HFFc6 (cell line): ENCODE results near the gene CHST11. TPM values are rescaled to one million over a fixed set of nuclear protein-coding genes. Genes with fewer than 3 reads are reported as not detected.

Source experiments
- DNase-seq: peaks from one replicate; pipeline ENCODE4 v3.0.0-alpha.2; 2018
- H3K27ac Mint-ChIP-seq: 2 replicates; pipeline ENCODE4 v1.8.0; 2020; ENCODE audit warnings: mild to moderate bottlenecking, mixed read lengths
- H3K27me3 Mint-ChIP-seq: 2 replicates; pipeline ENCODE4 v1.8.0; 2021; ENCODE audit warnings: mild to moderate bottlenecking, moderate library complexity, mixed read lengths; ENCODE audit not compliant: insufficient read depth
- H3K36me3 Mint-ChIP-seq: 2 replicates; pipeline ENCODE4 v1.8.0; 2021; ENCODE audit warnings: low read depth, mixed read lengths
- H3K4me1 Mint-ChIP-seq: 2 replicates; pipeline ENCODE4 v1.8.0; 2020; ENCODE audit warnings: low read depth, mixed read lengths
- H3K4me3 Mint-ChIP-seq: 2 replicates; pipeline ENCODE4 v1.8.0; 2020; ENCODE audit warnings: mild to moderate bottlenecking, moderate library complexity, mixed read lengths
- H3K9me3 Mint-ChIP-seq: 2 replicates; pipeline ENCODE4 v1.8.0; 2020; ENCODE audit warnings: mild to moderate bottlenecking, mixed read lengths
- total RNA-seq, 6 experiments: library from RNA; stranded (reverse); fragmentation: NEBNext Ultra II Directional; extraction: Animal tissue kit (Norgen Biotek cat#: 25700); gene quantifications; 2 replicates in 1 of 6; 3 replicates in 5 of 6; pipeline ENCODE4 v1.2.3, GENCODE V29; 2021
- TF ChIP-seq, protein P1 (sequence below): fragments of 200-600 bp; sonication (generic); IDR thresholded peaks from 2 replicates; pipeline ENCODE4 v1.5.0; 2021; ENCODE audit warnings: antibody characterized with exemption, mild to moderate bottlenecking

Gene CHST11
- total RNA-seq, 6 experiments from 2014 or later = 2.4 to 4.3 (median 3.8) TPM

GRCh38 chr12:104490850-104491249, 34.1 kb downstream of the CHST11 start:
- TF ChIP-seq, protein P1, sequence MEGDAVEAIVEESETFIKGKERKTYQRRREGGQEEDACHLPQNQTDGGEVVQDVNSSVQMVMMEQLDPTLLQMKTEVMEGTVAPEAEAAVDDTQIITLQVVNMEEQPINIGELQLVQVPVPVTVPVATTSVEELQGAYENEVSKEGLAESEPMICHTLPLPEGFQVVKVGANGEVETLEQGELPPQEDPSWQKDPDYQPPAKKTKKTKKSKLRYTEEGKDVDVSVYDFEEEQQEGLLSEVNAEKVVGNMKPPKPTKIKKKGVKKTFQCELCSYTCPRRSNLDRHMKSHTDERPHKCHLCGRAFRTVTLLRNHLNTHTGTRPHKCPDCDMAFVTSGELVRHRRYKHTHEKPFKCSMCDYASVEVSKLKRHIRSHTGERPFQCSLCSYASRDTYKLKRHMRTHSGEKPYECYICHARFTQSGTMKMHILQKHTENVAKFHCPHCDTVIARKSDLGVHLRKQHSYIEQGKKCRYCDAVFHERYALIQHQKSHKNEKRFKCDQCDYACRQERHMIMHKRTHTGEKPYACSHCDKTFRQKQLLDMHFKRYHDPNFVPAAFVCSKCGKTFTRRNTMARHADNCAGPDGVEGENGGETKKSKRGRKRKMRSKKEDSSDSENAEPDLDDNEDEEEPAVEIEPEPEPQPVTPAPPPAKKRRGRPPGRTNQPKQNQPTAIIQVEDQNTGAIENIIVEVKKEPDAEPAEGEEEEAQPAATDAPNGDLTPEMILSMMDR = no peak
- Mint-ChIP-seq H3K4me3 (no peak overlapping the region), H3K27ac (no peak overlapping the region), H3K9me3 (no peaks in the 10 kb centered on the region), H3K36me3 (no peaks in the 10 kb centered on the region), H3K27me3 (no peaks in the 10 kb centered on the region; the same call in 1 of the 2 replicates), H3K4me1 (peaks cover 24% of the 10 kb centered on the region; the same call in 1 of the 2 replicates)
- no peak for DNase-seq

DNA sequence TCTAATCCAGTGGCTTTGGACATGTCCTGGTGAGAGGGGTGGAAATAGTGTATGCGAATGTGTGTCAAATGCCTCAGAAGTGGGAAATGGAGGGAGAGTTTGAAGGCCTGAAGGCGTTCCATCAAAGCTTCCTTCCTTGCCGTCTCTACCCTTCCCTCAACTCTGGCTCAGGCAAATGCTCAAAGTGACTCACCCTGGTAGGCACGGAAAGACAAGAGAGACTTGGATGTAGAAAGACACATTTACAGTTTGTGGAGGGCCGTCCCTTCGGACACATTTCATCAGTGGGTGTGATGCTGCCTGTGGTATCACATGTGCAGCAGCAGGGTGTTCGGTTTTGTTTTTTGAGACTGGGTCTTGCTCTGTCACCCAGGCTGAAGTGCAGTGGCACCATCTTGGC, 36.7 kb downstream of the CHST11 start:
- no peak for DNase-seq
- peaks cover 6% of the 10 kb centered on the region; the same call in 1 of the 2 replicates for H3K27me3 Mint-ChIP-seq
- peaks cover 21% of the 10 kb centered on the region; the same call in 1 of the 2 replicates for H3K4me1 Mint-ChIP-seq
- no peaks in the 10 kb centered on the region for H3K9me3 Mint-ChIP-seq
- H3K27ac Mint-ChIP-seq = no peak overlapping the region
- no peaks in the 10 kb centered on the region for H3K36me3 Mint-ChIP-seq
- H3K4me3 Mint-ChIP-seq = no peak overlapping the region
- TF ChIP-seq, protein P1 = no peak

DNA sequence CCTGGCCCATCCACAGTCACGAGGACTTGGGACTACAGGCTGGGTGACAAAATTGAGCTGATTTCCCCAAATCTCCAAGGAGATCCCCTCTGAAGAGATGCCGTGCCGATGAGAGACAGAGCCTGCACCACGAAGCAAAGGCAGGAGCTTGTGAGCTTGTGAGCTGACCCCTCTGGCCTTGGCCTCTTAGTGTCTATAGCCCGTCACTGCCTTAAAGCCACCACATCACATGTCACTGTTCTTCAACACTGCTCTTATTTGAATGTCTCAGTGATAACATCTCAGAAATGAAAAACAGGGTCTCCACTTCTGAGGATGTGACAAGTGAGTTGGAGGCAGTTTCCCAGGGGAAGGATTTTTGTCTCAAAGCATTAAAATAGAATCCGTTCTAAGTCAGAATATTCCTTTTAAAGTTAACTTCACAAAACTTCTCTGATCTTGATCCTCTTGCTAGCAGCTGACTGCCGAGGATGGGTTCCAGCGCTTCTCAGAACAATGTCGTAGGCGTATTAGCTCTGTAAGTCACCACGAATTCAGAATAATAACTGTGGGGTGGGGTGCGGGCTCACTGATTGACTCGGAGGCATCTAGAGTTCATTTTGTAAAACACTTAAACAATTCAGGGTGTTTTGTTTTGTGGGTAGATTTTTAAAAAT, 37.5 kb downstream of the CHST11 start:
- no peaks in the 10 kb centered on the region for H3K36me3 Mint-ChIP-seq
- TF ChIP-seq, protein P1 = no peak
- peaks cover 6% of the 10 kb centered on the region; the same call in 1 of the 2 replicates for H3K27me3 Mint-ChIP-seq
- H3K4me1 Mint-ChIP-seq = peaks cover 21% of the 10 kb centered on the region; the same call in 1 of the 2 replicates
- no peaks in the 10 kb centered on the region for H3K9me3 Mint-ChIP-seq
- DNase-seq = no peak
- H3K27ac Mint-ChIP-seq = peak overlapping the region; percentile 71; the same call in 1 of the 2 replicates
- H3K4me3 Mint-ChIP-seq = peak overlapping the region; percentile 79; the same call in 1 of the 2 replicates

DNA sequence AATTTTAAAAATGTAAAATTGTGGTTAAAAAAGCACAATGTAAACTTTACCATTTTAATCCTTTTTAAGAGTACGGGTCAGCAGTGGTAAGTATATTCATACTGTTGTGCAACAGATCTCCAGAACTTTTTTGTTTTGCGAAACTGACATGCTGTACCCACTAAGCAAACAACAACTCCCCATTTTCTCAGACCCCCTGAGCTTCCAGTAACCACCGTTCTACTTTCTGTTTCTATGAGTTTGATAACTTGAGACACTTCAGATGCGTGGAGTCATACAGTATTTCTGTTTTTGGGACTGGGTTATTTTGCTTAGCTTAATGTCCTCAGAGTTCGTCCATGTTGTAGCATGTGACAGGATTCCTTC, 38.0 kb downstream of the CHST11 start:
- DNase-seq = no peak
- peak overlapping the region; percentile 79; the same call in 1 of the 2 replicates for H3K4me3 Mint-ChIP-seq
- TF ChIP-seq, protein P1 = no peak
- peaks cover 21% of the 10 kb centered on the region; the same call in 1 of the 2 replicates for H3K4me1 Mint-ChIP-seq
- no peaks in the 10 kb centered on the region for H3K9me3 Mint-ChIP-seq
- peak overlapping the region; percentile 71; the same call in 1 of the 2 replicates for H3K27ac Mint-ChIP-seq
- H3K27me3 Mint-ChIP-seq = peaks cover 6% of the 10 kb centered on the region; the same call in 1 of the 2 replicates
- H3K36me3 Mint-ChIP-seq = no peaks in the 10 kb centered on the region

DNA sequence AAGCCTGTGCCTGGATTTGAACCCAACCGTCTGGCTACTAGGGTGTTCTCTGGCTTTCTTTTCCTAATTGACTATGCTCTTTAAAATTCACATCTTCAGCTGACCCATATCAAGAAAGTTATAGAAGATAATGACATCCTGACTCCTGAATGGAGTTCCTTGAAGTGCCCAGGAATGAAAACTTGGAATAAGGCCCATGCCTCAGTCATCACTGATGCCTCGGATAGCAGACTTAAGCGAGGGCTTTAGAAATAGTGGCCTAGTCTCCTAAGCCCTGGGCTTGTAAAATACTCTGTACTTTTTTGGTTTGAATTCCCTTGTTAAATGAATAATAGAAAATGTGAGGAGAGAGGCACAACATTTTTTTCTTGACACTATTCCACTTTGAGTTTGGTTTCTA, 39.0 kb downstream of the CHST11 start:
- peaks cover 21% of the 10 kb centered on the region; the same call in 1 of the 2 replicates for H3K4me1 Mint-ChIP-seq
- no peak for DNase-seq
- no peak overlapping the region for H3K4me3 Mint-ChIP-seq
- H3K27me3 Mint-ChIP-seq = peaks cover 6% of the 10 kb centered on the region
- no peaks in the 10 kb centered on the region for H3K9me3 Mint-ChIP-seq
- TF ChIP-seq, protein P1 = no peak
- H3K27ac Mint-ChIP-seq = no peak overlapping the region
- H3K36me3 Mint-ChIP-seq = no peaks in the 10 kb centered on the region
